SU-DHL-6 (cell line): ENCODE data around the gene UBE2F.

Experiments used
- EZH2phosphoT487 ChIP-seq: fragments of 200-600 bp; sonication (generic), shearing (Covaris generic); conservative IDR thresholded peaks from 2 replicates; pipeline ENCODE4 v1.6.1; 2018; ENCODE audit warnings: mild to moderate bottlenecking, antibody characterized with exemption, low read length, moderate library complexity, mixed read lengths
- TF ChIP-seq, protein P1 (sequence below): fragments of 200-600 bp; sonication (generic); IDR thresholded peaks from one replicate; pipeline ENCODE4 v1.5.1; 2017; ENCODE audit warnings: antibody characterized with exemption, mild to moderate bottlenecking, low read length, moderate library complexity; ENCODE audit not compliant: insufficient read depth, poor library complexity, severe bottlenecking

- TF ChIP-seq, protein P1, sequence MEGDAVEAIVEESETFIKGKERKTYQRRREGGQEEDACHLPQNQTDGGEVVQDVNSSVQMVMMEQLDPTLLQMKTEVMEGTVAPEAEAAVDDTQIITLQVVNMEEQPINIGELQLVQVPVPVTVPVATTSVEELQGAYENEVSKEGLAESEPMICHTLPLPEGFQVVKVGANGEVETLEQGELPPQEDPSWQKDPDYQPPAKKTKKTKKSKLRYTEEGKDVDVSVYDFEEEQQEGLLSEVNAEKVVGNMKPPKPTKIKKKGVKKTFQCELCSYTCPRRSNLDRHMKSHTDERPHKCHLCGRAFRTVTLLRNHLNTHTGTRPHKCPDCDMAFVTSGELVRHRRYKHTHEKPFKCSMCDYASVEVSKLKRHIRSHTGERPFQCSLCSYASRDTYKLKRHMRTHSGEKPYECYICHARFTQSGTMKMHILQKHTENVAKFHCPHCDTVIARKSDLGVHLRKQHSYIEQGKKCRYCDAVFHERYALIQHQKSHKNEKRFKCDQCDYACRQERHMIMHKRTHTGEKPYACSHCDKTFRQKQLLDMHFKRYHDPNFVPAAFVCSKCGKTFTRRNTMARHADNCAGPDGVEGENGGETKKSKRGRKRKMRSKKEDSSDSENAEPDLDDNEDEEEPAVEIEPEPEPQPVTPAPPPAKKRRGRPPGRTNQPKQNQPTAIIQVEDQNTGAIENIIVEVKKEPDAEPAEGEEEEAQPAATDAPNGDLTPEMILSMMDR = no peak
- no peak for TF ChIP-seq EZH2phosphoT487
These were observed 39.7 kb upstream of the UBE2F start for GRCh38 chr2:237927135-237927534.
